Neural crest cell (in vitro differentiated cells): ENCODE results near the gene FHOD3. TPM values are rescaled to one million over a fixed set of nuclear protein-coding genes. Genes with fewer than 3 reads are reported as not detected.
"Not testable (repeated sequence)": the region's sequence is repeated elsewhere in the genome, so short reads cannot be mapped to it uniquely, and the experiment has no call there.

Experiments
- DNase-seq: peaks from one replicate; pipeline ENCODE4 v3.0.0; 2021; ENCODE audit warnings: low read depth, mixed read lengths, low spot score
- H3K27ac Mint-ChIP-seq: one replicate; pipeline ENCODE4 v1.8.0; 2021; ENCODE audit warnings: mild to moderate bottlenecking, mixed read lengths; ENCODE audit not compliant: unreplicated experiment
- H3K27me3 Mint-ChIP-seq: 2 replicates; pipeline ENCODE4 v1.8.0; 2021; ENCODE audit warnings: low read depth, mild to moderate bottlenecking, mixed read lengths
- H3K36me3 Mint-ChIP-seq: 2 replicates; pipeline ENCODE4 v1.8.0; 2021; ENCODE audit warnings: low read depth, mild to moderate bottlenecking, mixed read lengths
- H3K4me1 Mint-ChIP-seq: 2 replicates; pipeline ENCODE4 v1.8.0; 2021; ENCODE audit warnings: mixed read lengths
- H3K4me3 Mint-ChIP-seq: one replicate; pipeline ENCODE4 v1.8.0; 2021; ENCODE audit warnings: mild to moderate bottlenecking, mixed read lengths
- H3K9me3 Mint-ChIP-seq: 2 replicates; pipeline ENCODE4 v1.8.0; 2021; ENCODE audit warnings: mixed read lengths
- CTCF ChIP-seq: fragments of 200-600 bp; sonication (generic); conservative IDR thresholded peaks from 2 replicates; pipeline ENCODE4 v1.5.0; 2021; ENCODE audit warnings: antibody characterized with exemption, mild to moderate bottlenecking
- total RNA-seq: library from RNA; stranded (reverse); gene quantifications from 2 replicates; pipeline ENCODE4 v1.2.1, GENCODE V29; 2021

Gene FHOD3
- total RNA-seq, 1 donor from 2014 or later, result 28.6 TPM

- peaks cover 4% of the 10 kb centered on the region for H3K4me1 Mint-ChIP-seq
These were observed 515.2 kb downstream of the FHOD3 start for GRCh38 chr18:36812678-36813077.

DNA sequence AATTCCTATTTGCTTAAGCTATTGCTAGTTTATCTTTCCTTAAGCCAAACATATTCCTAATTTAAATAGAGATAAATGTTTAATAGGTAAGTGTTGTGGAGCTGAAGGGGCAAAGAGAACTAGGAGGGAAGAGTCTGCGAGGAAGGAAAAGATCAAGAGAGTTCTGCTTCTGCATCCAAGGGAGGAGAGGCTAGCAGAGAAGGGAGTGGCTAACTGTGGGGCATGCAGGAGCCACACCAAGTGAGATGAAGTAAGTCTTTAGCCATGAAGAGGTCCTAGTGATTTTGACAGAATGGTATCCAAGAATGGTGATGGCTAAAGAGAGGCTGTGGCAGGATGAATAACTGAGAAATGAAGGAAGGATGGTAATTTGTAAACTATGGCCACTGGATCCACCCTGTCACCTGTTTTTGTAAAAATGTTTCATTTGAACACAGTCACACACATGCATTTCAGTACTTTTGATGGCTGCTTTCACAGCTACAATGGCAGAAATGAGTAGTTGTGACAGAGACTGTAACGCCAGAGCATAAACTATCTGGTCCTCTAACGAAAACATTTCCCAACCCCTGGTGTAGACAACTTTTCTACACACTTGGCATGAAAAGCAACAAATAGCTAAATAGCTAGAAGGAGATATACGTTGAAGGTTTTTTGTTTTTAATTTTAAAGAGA lies 515.7 kb downstream of the FHOD3 start:
- Mint-ChIP-seq H3K4me1 (peaks cover 4% of the 10 kb centered on the region), H3K9me3 (no peaks in the 10 kb centered on the region), H3K27me3 (no peaks in the 10 kb centered on the region), H3K36me3 (peaks cover 4% of the 10 kb centered on the region), H3K27ac (no peak overlapping the region), H3K4me3 (no peak overlapping the region)
- no peak for TF ChIP-seq CTCF
- DNase-seq, result no peak

More at GRCh38 chr18:36812678-36813077, 515.2 kb downstream of the FHOD3 start:
- Mint-ChIP-seq H3K27me3 (no peaks in the 10 kb centered on the region), H3K9me3 (no peaks in the 10 kb centered on the region), H3K4me3 (no peak overlapping the region), H3K27ac (no peak overlapping the region), H3K36me3 (peaks cover 5% of the 10 kb centered on the region)
- TF ChIP-seq CTCF, result no peak
- DNase-seq, result no peak

GRCh38 chr18:36813824-36814223 lies 516.3 kb downstream of the FHOD3 start:
- no peaks in the 10 kb centered on the region for H3K9me3 Mint-ChIP-seq
- H3K4me3 Mint-ChIP-seq, result no peak overlapping the region
- DNase-seq, result no peak
- no peak overlapping the region for H3K27ac Mint-ChIP-seq
- no peak for TF ChIP-seq CTCF
- H3K27me3 Mint-ChIP-seq, result no peaks in the 10 kb centered on the region
- peaks cover 4% of the 10 kb centered on the region for H3K36me3 Mint-ChIP-seq
- H3K4me1 Mint-ChIP-seq, result peaks cover 4% of the 10 kb centered on the region

DNA sequence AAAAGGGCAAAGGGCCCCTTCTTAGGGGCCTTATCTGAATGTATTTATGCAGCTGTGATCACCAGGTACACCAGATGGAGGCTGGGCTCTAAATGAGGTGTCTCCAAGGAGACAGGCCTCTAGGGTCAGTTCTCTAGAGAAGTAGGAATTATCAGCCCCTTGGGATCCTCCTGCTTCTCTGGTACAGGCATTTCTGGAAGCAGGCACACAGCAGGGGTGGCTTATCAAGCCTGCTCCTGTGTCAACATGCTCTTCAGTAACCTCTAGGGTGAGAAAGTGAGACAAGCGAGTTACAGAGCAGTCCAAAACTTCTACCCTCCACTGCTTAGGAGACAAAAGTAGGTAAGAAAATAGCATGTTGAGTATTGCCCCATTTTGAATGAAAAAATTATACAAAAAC lies 517.5 kb downstream of the FHOD3 start:
- DNase-seq, result no peak
- TF ChIP-seq CTCF, result no peak
- Mint-ChIP-seq H3K4me1 (no peaks in the 10 kb centered on the region), H3K27me3 (no peaks in the 10 kb centered on the region), H3K4me3 (no peak overlapping the region), H3K36me3 (peaks cover 7% of the 10 kb centered on the region), H3K9me3 (no peaks in the 10 kb centered on the region), H3K27ac (no peak overlapping the region)

- not testable (repeated sequence) for H3K4me1 Mint-ChIP-seq, H3K9me3 Mint-ChIP-seq, H3K4me3 Mint-ChIP-seq, H3K27ac Mint-ChIP-seq, H3K27me3 Mint-ChIP-seq, H3K36me3 Mint-ChIP-seq, DNase-seq
These were observed 518.6 kb downstream of the FHOD3 start for GRCh38 chr18:36816096-36816495.

- DNase-seq, result no peak
- no peaks in the 10 kb centered on the region for H3K4me1 Mint-ChIP-seq
- H3K27ac Mint-ChIP-seq, result no peak overlapping the region
- H3K9me3 Mint-ChIP-seq, result no peaks in the 10 kb centered on the region
- H3K36me3 Mint-ChIP-seq, result peaks cover 11% of the 10 kb centered on the region
- H3K27me3 Mint-ChIP-seq, result no peaks in the 10 kb centered on the region
- no peak overlapping the region for H3K4me3 Mint-ChIP-seq
- no peak for TF ChIP-seq CTCF
These were observed 519.5 kb downstream of the FHOD3 start for GRCh38 chr18:36817039-36817438.
